Smooth muscle cell (in vitro differentiated cells): ENCODE results near the gene RNF5. TPM values are rescaled to one million over a fixed set of nuclear protein-coding genes. Genes with fewer than 3 reads are reported as not detected.
"Not testable (repeated sequence)": the region's sequence is repeated elsewhere in the genome, so short reads cannot be mapped to it uniquely, and the experiment has no call there.

Source experiments
- DNase-seq: peaks from one replicate; lab custom pipeline; 2025; ENCODE audit not compliant: unreplicated experiment; lab: John Stamatoyannopoulos, UW
- H2AFZ ChIP-seq: fragments of 200-600 bp; sonication (generic); 2 replicates; pipeline ENCODE4 v1.6.0; 2016; ENCODE audit warnings: antibody characterized with exemption, low read depth, mild to moderate bottlenecking
- H3F3A ChIP-seq: fragments of 200-600 bp; sonication (generic); 2 replicates; pipeline ENCODE4 v1.6.0; 2017; ENCODE audit warnings: antibody characterized with exemption, low read depth
- H3K27ac ChIP-seq: fragments of 200-600 bp; sonication (generic); 2 replicates; pipeline ENCODE4 v1.5.1; 2016; ENCODE audit warnings: low read depth, mild to moderate bottlenecking
- H3K27me3 ChIP-seq: fragments of 200-600 bp; sonication (generic); 2 replicates; pipeline ENCODE4 v1.6.1; 2016; ENCODE audit warnings: low read depth, mild to moderate bottlenecking
- H3K36me3 ChIP-seq: fragments of 200-600 bp; sonication (generic); 2 replicates; pipeline ENCODE4 v1.5.1; 2016; ENCODE audit warnings: low read depth
- H3K4me1 ChIP-seq: fragments of 200-600 bp; sonication (generic); 2 replicates; pipeline ENCODE4 v1.5.1; 2016; ENCODE audit warnings: low read depth
- H3K4me2 ChIP-seq: fragments of 200-600 bp; sonication (generic); 2 replicates; pipeline ENCODE4 v1.6.0; 2016; ENCODE audit warnings: mild to moderate bottlenecking
- H3K4me3 ChIP-seq: fragments of 200-600 bp; sonication (generic); 2 replicates; pipeline ENCODE4 v1.5.1; 2016; ENCODE audit warnings: mild to moderate bottlenecking
- H3K79me2 ChIP-seq: fragments of 200-600 bp; sonication (generic); 2 replicates; pipeline ENCODE4 v1.6.0; 2016; ENCODE audit warnings: low read depth, mild to moderate bottlenecking
- H3K9ac ChIP-seq: fragments of 200-600 bp; sonication (generic); 2 replicates; pipeline ENCODE4 v1.6.0; 2016; ENCODE audit warnings: low read depth
- H3K9me3 ChIP-seq: fragments of 200-600 bp; sonication (generic); replicated peaks from 2 replicates; pipeline ENCODE4 v1.5.1; 2016; ENCODE audit warnings: low read depth
- H4K20me1 ChIP-seq: fragments of 200-600 bp; sonication (generic); 2 replicates; pipeline ENCODE4 v1.6.0; 2016; ENCODE audit warnings: low read depth
- CTCF ChIP-seq: fragments of 200-600 bp; sonication (generic); IDR thresholded peaks from 2 replicates; pipeline ENCODE4 v1.5.1; 2017; ENCODE audit warnings: borderline replicate concordance, mild to moderate bottlenecking, antibody characterized with exemption; ENCODE audit not compliant: insufficient read depth, poor library complexity, severe bottlenecking
- WGBS: methylation state at CpG from one replicate; pipeline ENCODE4 v1.1.7; 2016; ENCODE audit warnings: low lambda C conversion rate; 5-methylcytosine and 5-hydroxymethylcytosine counted together
- polyA plus RNA-seq: library from polyadenylated mRNA; unstranded; fragments of >200 nt; fragmentation: Nextera tagmentation; extraction: Ambion mirVana; gene quantifications from 2 replicates; pipeline ENCODE4 v1.2.1, GENCODE V29; 2016
- total RNA-seq: library from RNA; depleted of rRNA; stranded (reverse); fragments of >200 nt; gene quantifications from 2 replicates; pipeline ENCODE4 v1.2.3, GENCODE V29; 2014

The RNF5 gene
- total and polyA plus RNA-seq, 2 experiments from 2014 or later = 49.3 to 75.9 TPM

GRCh38 chr6:32184084-32184640 is 6.0 kb downstream of the RNF5 start, which contains the start of gene AGER:
Gene AGER, minus strand, starts transcription at chr6:32184253. Its CDS starts 31 bp downstream, at chr6:32184222.
- H3K36me3 ChIP-seq = no peaks in the 10 kb centered on the region
- DNase-seq = no peak
- H2AFZ ChIP-seq = no peak within 1 kb of the TSS
- no peaks in the 10 kb centered on the region for H4K20me1 ChIP-seq
- H3K27ac ChIP-seq = peak within 1 kb of the TSS; percentile 82
- 87% methylated on average over 6 of the region's 6 CpGs for WGBS
- peaks cover 19% of the 10 kb centered on the region for H3F3A ChIP-seq
- no peak for TF ChIP-seq CTCF
- no peak within 1 kb of the TSS for H3K4me2 ChIP-seq
- H3K4me3 ChIP-seq = no peak within 1 kb of the TSS
- peaks cover 15% of the 10 kb centered on the region for H3K79me2 ChIP-seq
- H3K4me1 ChIP-seq = peaks cover 14% of the 10 kb centered on the region
- H3K27me3 ChIP-seq = no peaks in the 10 kb centered on the region
- no peak within 1 kb of the TSS for H3K9ac ChIP-seq
- H3K9me3 ChIP-seq = no peaks in the 10 kb centered on the region

GRCh38 chr6:32185681-32186131 is 7.5 kb downstream of the RNF5 start:
- peak overlapping the region; percentile 65 for H3K4me2 ChIP-seq
- peaks cover 17% of the 10 kb centered on the region for H3K79me2 ChIP-seq
- H3K9ac ChIP-seq, H4K20me1 ChIP-seq, H3K9me3 ChIP-seq, H3K27me3 ChIP-seq, H3K36me3 ChIP-seq, H2AFZ ChIP-seq: not testable (repeated sequence)
- H3K4me1 ChIP-seq = peaks cover 18% of the 10 kb centered on the region
- H3K4me3 ChIP-seq = peak overlapping the region; percentile 26
- DNase-seq = peak; percentile 34
- 21% methylated on average over 11 of the region's 11 CpGs for WGBS
- H3F3A ChIP-seq = peaks cover 19% of the 10 kb centered on the region
- H3K27ac ChIP-seq = peak overlapping the region; percentile 82

- not testable (repeated sequence) for H4K20me1 ChIP-seq, H3K4me3 ChIP-seq, H3K4me2 ChIP-seq, H2AFZ ChIP-seq, H3K27me3 ChIP-seq, H3K9me3 ChIP-seq, DNase-seq, H3K9ac ChIP-seq, H3K36me3 ChIP-seq
- H3K27ac ChIP-seq = peak overlapping the region; percentile 82
- H3K79me2 ChIP-seq = peaks cover 17% of the 10 kb centered on the region
- peaks cover 22% of the 10 kb centered on the region for H3K4me1 ChIP-seq
- peaks cover 19% of the 10 kb centered on the region for H3F3A ChIP-seq
- WGBS = 92% methylated on average over 10 of the region's 10 CpGs
Observed at GRCh38 chr6:32186151-32186840, 8.1 kb downstream of the RNF5 start.

GRCh38 chr6:32187009-32187709 is 9.0 kb downstream of the RNF5 start:
- Histone ChIP-seq H4K20me1 (no peaks in the 10 kb centered on the region), H3K4me3 (no peak overlapping the region), H3K27ac (peak overlapping the region; percentile 82), H3K27me3 (no peaks in the 10 kb centered on the region), H3K4me1 (peaks cover 30% of the 10 kb centered on the region), H3K79me2 (peaks cover 17% of the 10 kb centered on the region), H3K9ac (no peak overlapping the region), H3K36me3 (no peaks in the 10 kb centered on the region), H3K4me2 (no peak overlapping the region), H2AFZ (no peak overlapping the region), H3F3A (peaks cover 19% of the 10 kb centered on the region), H3K9me3 (no peaks in the 10 kb centered on the region)
- TF ChIP-seq CTCF = no peak
- no peak for DNase-seq
- 93% methylated on average over 12 of the region's 12 CpGs for WGBS

GRCh38 chr6:32187725-32188380 is 9.6 kb downstream of the RNF5 start:
- H3K4me1 ChIP-seq = peaks cover 37% of the 10 kb centered on the region
- not testable (repeated sequence) for H3K9me3 ChIP-seq, H2AFZ ChIP-seq, H3K36me3 ChIP-seq, H3K27me3 ChIP-seq, DNase-seq, H4K20me1 ChIP-seq
- peak overlapping the region; percentile 96 for H3K4me2 ChIP-seq
- 90% methylated on average over 18 of the region's 18 CpGs for WGBS
- H3K27ac ChIP-seq = peak overlapping the region; percentile 96
- H3K79me2 ChIP-seq = peaks cover 17% of the 10 kb centered on the region
- H3F3A ChIP-seq = peaks cover 19% of the 10 kb centered on the region
- H3K4me3 ChIP-seq = peak overlapping the region; percentile 86
- peak overlapping the region; percentile 92 for H3K9ac ChIP-seq
